Esophagus (tissue), 2 donors: ENCODE data around the gene LHPP. TPM values are rescaled to one million over a fixed set of nuclear protein-coding genes. Genes with fewer than 3 reads are reported as not detected.

ENCODE experiments used
- H3K27ac ChIP-seq, 2 donors: one replicate each; pipeline ENCODE4 v1.5.1; 2013; ENCODE audit warnings: low read depth in 2 of 2, mild to moderate bottlenecking in 2 of 2, inconsistent platforms in 1 of 2, low read length in 1 of 2, moderate library complexity in 1 of 2
- H3K27me3 ChIP-seq, 2 donors: one replicate each; pipeline ENCODE4 v1.6.1; 2013; ENCODE audit warnings: low read length in 2 of 2, control low read depth in 1 of 2, mild to moderate bottlenecking in 1 of 2; ENCODE audit not compliant: insufficient read depth in 2 of 2, control insufficient read depth in 1 of 2
- H3K36me3 ChIP-seq, 2 donors: one replicate each; pipeline ENCODE4 v1.6.1; 2013; ENCODE audit warnings: low read length in 1 of 2; ENCODE audit not compliant: control insufficient read depth in 2 of 2, insufficient read depth in 2 of 2
- H3K4me1 ChIP-seq, 2 donors: one replicate each; pipeline ENCODE4 v1.6.1; 2013; ENCODE audit warnings: low read length in 1 of 2; ENCODE audit not compliant: control insufficient read depth in 2 of 2, insufficient read depth in 2 of 2
- H3K4me3 ChIP-seq, 2 donors: one replicate each; pipeline ENCODE4 v1.5.1; 2013; ENCODE audit warnings: low read length in 2 of 2, mild to moderate bottlenecking in 2 of 2, low read depth in 1 of 2, moderate library complexity in 1 of 2
- H3K9me3 ChIP-seq, 2 donors: one replicate each; pipeline ENCODE4 v1.6.1; 2013; ENCODE audit warnings: mild to moderate bottlenecking in 2 of 2, low read depth in 1 of 2, low read length in 1 of 2, moderate library complexity in 1 of 2; ENCODE audit not compliant: control insufficient read depth in 2 of 2, insufficient read depth in 1 of 2
- WGBS, 2 donors: extraction: QIAGEN DNeasy Blood & Tissue Kit; methylation state at CpG; one replicate each; pipeline ENCODE4 v1.1.7; 2013; 5-methylcytosine and 5-hydroxymethylcytosine counted together
- polyA plus RNA-seq, 2 donors: library from polyadenylated mRNA; stranded (reverse); fragments of 200-250 nt; gene quantifications; one replicate each; pipeline ENCODE4 v1.2.3, GENCODE V29; 2013
- donor health status: healthy with polysubstance abuse.
- donor health status: Bipolar disorder and iron deficiency.

LHPP gene
- polyA plus RNA-seq, 2 donors, result 23.0 to 23.4 TPM

DNA sequence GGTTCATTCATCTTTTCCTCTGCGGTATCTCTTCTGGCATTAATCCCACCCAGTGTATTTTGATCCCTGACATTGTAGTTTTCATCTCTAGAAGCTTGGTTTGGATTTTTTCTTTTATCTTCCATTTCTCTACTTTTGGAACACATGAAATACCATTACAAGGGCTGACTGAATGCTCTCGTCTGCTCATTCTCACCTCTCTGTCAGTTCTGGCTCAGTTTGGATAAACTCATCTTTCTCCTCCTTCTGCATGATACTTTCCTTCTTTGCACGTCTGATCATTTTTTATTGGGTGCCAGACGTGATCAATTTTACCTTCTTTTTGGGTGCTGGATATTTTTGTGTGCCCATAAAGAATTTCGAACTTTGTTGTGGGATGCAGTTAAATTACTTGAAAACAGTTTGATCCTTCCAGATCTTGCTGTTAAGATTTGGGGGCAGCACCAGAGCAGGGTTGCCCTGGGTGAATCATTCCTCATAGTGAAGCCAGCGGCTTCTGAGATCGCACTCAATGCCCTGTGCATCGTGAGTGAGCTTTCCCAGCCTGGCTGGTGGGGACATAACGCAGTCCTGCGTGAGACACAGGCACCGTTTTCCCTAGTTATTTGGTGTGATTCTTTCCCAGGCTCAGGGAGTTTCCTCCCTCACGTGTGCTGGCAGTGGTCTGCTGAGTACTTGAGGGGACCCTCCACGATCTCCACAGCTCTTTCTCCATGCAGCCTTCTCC lies 53.8 kb downstream of the LHPP start:
- WGBS, 2 donors, result 86 to 90% methylated on average over 13 of the region's 13 CpGs
- H3K27me3 ChIP-seq, result no peaks in the 10 kb centered on the region
- H3K9me3 ChIP-seq, result no peaks in the 10 kb centered on the region
- no peak overlapping the region for H3K27ac ChIP-seq
- H3K36me3 ChIP-seq, result peaks cover 0 to 5% of the 10 kb centered on the region in 2 donors
- no peak overlapping the region for H3K4me3 ChIP-seq
- H3K4me1 ChIP-seq, result no peaks in the 10 kb centered on the region

GRCh38 chr10:124516181-124516580 lies 54.6 kb downstream of the LHPP start:
- Histone ChIP-seq H3K9me3 (no peaks in the 10 kb centered on the region), H3K4me1 (no peaks in the 10 kb centered on the region), H3K27ac (no peak overlapping the region), H3K36me3 (peaks cover 0 to 5% of the 10 kb centered on the region in 2 donors), H3K4me3 (no peak overlapping the region), H3K27me3 (no peaks in the 10 kb centered on the region)
- 91 to 92% methylated on average over 9 of the region's 9 CpGs for WGBS, 2 donors

DNA sequence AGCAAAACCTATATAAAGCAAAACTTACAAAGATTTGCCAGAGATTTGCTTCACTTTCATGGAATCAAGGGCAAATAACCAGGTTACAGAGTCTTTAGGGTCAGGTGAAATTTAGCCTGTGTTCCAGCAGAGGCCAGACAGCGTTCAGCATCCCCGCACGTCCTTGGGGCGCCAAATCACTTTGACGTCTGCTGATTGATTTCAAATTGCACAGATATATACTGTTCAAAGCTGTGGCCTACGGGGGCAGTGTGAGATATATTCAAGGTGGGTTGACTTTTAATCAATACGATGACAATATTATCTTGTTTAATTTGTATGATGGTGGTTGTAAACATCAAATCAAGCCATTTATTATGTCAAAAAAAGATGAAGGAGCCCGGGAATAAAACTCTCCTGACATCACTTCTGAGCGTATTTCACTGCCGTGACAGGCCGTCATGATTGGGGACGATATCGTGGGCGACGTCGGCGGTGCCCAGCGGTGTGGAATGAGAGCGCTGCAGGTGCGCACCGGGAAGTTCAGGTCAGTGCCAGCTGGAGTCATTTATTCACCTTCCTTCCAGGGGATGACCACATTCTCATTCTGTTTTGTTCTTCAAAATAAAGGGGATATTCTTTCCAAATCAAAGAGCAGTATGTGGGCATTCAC lies 55.2 kb downstream of the LHPP start:
- WGBS, 2 donors, result 85 to 91% methylated on average over 21 of the region's 21 CpGs

GRCh38 chr10:124517461-124517860 lies 55.8 kb downstream of the LHPP start:
- no peak overlapping the region for H3K4me3 ChIP-seq
- WGBS, 2 donors, result 76 to 90% methylated on average over 6 of the region's 6 CpGs
- peaks cover 0 to 3% of the 10 kb centered on the region in 2 donors for H3K36me3 ChIP-seq
- no peaks in the 10 kb centered on the region for H3K27me3 ChIP-seq
- no peak overlapping the region for H3K27ac ChIP-seq
- H3K4me1 ChIP-seq, result no peaks in the 10 kb centered on the region
- no peaks in the 10 kb centered on the region for H3K9me3 ChIP-seq

More for the DNA sequence above, 55.2 kb downstream of the LHPP start:
- no peaks in the 10 kb centered on the region for H3K27me3 ChIP-seq
- no peak overlapping the region for H3K27ac ChIP-seq
- no peaks in the 10 kb centered on the region for H3K4me1 ChIP-seq
- H3K36me3 ChIP-seq, result peaks cover 0 to 3% of the 10 kb centered on the region in 2 donors
- no peak overlapping the region for H3K4me3 ChIP-seq
- no peaks in the 10 kb centered on the region for H3K9me3 ChIP-seq

DNA sequence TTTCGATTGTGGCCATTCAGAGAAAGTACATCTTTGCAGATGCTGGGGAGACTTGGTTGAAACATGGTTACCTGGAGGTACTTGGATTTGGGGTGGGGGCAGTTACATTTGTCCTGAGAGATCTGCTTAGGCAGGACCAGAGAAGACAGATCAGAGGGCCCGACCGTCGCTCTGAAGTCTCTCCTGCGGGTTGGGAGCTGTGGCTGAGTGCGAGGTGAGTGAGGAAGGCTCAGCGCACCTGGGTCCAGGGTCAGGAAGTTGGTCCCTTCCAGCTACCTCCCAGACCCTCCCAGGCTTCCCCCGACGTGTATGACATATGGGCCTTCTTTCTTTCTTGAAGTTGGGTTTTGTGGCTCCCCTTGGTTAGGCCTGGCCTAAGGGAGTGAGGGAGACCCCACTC lies 56.3 kb downstream of the LHPP start:
- no peak overlapping the region for H3K4me3 ChIP-seq
- 94 to 96% methylated on average over 7 to 9 of the region's 9 CpGs for WGBS, 2 donors
- no peaks in the 10 kb centered on the region for H3K9me3 ChIP-seq

GRCh38 chr10:124518366-124518765 lies 56.7 kb downstream of the LHPP start:
- no peaks in the 10 kb centered on the region for H3K27me3 ChIP-seq
- no peak overlapping the region for H3K4me3 ChIP-seq
- H3K4me1 ChIP-seq, result peaks cover 2 to 7% of the 10 kb centered on the region in 2 donors
- peaks cover 0 to 3% of the 10 kb centered on the region in 2 donors for H3K36me3 ChIP-seq
- H3K27ac ChIP-seq, result no peak overlapping the region
- H3K9me3 ChIP-seq, result no peaks in the 10 kb centered on the region
- WGBS, 2 donors, result 92 to 94% methylated on average over 15 of the region's 15 CpGs

More for the DNA sequence above, 56.3 kb downstream of the LHPP start:
- H3K4me1 ChIP-seq, result peaks cover 0 to 3% of the 10 kb centered on the region in 2 donors
- no peak overlapping the region for H3K27ac ChIP-seq
- no peaks in the 10 kb centered on the region for H3K27me3 ChIP-seq
- peaks cover 0 to 3% of the 10 kb centered on the region in 2 donors for H3K36me3 ChIP-seq

GRCh38 chr10:124520558-124521428 lies 59.2 kb downstream of the LHPP start:
- WGBS, 2 donors, result 89 to 93% methylated on average over 20 of the region's 20 CpGs
- Histone ChIP-seq H3K27ac (no peak overlapping the region), H3K27me3 (no peaks in the 10 kb centered on the region), H3K4me1 (peaks cover 7 to 8% of the 10 kb centered on the region in 2 donors), H3K4me3 (no peak overlapping the region), H3K9me3 (no peaks in the 10 kb centered on the region), H3K36me3 (peaks cover 0 to 3% of the 10 kb centered on the region in 2 donors)

DNA sequence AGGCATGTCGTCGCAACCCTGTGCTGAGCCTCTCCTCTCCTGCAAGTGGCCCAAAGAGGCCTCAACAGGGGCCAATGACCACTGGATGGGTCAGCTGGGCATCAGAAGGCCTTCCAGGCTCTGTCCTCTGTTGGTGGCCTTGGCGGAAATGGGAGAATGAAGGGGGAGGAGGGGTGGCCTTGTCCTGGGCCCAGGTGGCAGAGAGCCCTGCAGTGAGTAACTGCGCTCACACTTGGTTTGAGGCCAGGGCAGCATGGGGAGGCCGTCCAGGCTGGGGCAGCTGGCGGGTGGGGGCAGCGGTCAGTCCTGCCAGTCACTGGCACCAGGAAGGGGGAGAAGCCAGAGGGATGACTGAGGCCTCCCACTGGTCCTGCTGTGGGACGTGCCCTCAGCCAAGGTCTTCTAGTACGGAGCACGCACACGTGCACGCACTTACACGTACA lies 59.8 kb downstream of the LHPP start:
- H3K27ac ChIP-seq, result no peak overlapping the region
- H3K4me3 ChIP-seq, result no peak overlapping the region
- no peaks in the 10 kb centered on the region for H3K27me3 ChIP-seq
- H3K4me1 ChIP-seq, result peaks cover 7 to 8% of the 10 kb centered on the region in 2 donors
- H3K9me3 ChIP-seq, result no peaks in the 10 kb centered on the region
- peaks cover 0 to 3% of the 10 kb centered on the region in 2 donors for H3K36me3 ChIP-seq
- WGBS, 2 donors, result 89 to 94% methylated on average over 13 of the region's 13 CpGs

DNA sequence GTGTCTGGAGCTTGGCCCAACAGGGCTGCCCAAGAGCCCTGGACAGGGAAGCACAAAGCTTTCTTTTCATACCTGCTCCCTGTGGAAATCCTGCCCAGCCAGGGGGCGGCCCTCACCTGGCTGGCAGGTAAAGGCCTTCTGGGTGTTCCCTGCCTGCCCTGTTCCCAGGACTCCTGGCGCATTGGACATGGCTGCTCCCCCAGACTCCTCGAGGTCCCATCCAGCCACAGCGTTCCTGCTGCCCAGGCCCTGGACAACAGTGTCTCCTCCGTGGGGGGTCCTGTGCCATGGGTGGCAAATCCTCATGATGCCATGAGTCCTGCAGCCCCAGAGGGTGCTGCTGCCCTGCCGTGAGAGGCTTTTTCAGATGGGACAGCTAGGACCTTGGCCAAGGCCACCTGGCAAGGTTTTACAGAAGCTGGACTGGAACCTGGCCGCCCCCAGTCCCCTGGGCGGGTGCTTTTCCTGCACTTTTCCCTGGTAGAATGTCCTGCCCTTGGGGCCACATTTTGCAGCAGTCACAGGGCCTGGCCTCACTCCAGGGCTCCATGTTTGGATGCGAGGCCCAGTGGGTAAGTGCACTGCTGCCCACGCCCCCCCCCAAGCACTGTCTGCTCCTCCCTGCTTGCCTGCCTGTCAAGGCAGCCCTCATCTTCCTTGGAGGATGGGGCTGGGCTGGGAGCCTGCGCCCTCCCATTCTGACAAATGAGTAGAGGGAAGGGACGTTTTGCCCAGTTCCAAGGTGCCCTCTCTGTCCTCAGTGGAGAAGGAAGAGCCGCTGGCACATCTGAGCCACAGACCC lies 60.7 kb downstream of the LHPP start:
- Histone ChIP-seq H3K27me3 (no peaks in the 10 kb centered on the region), H3K27ac (no peak overlapping the region), H3K36me3 (peaks cover 0 to 3% of the 10 kb centered on the region in 2 donors), H3K4me3 (no peak overlapping the region), H3K9me3 (no peaks in the 10 kb centered on the region), H3K4me1 (peaks cover 7 to 8% of the 10 kb centered on the region in 2 donors)
- 81 to 86% methylated on average over 13 of the region's 13 CpGs for WGBS, 2 donors
